ENCODE measurements around the gene HDAC4. TPM values are rescaled to one million over a fixed set of nuclear protein-coding genes. Genes with fewer than 3 reads are reported as not detected.
"Not testable (repeated sequence)": the region's sequence is repeated elsewhere in the genome, so short reads cannot be mapped to it uniquely, and the experiment has no call there.

HDAC4 gene
- total RNA-seq, 2 experiments from 2014 or later, result 25.2 to 65.1 TPM

- Mint-ChIP-seq H3K36me3 (peaks cover 31% of the 10 kb centered on the region), H3K4me3 (no peak overlapping the region), H3K27me3 (no peaks in the 10 kb centered on the region), H3K4me1 (no peaks in the 10 kb centered on the region), H3K9me3 (ENCODE audit: low read depth) (peaks cover 3% of the 10 kb centered on the region), H3K27ac (no peak overlapping the region)
- DNase-seq, result no peak
- CTCF ChIA-PET, result no interaction called here
- ATAC-seq, result no peak
These were observed 219.5 kb downstream of the HDAC4 start for GRCh38 chr2:239181074-239181902.

GRCh38 chr2:239180526-239181073 is 220.2 kb downstream of the HDAC4 start:
- no peak for DNase-seq
- no peak overlapping the region for H3K27ac Mint-ChIP-seq
- ATAC-seq, result no peak
- H3K4me1 Mint-ChIP-seq, result no peaks in the 10 kb centered on the region
- no peaks in the 10 kb centered on the region for H3K27me3 Mint-ChIP-seq
- H3K4me3 Mint-ChIP-seq, result no peak overlapping the region
- H3K36me3 Mint-ChIP-seq, result peaks cover 35% of the 10 kb centered on the region
- H3K9me3 Mint-ChIP-seq (ENCODE audit: low read depth), result peaks cover 3% of the 10 kb centered on the region
- CTCF ChIA-PET, result no interaction called here

GRCh38 chr2:239179851-239180371 is 220.9 kb downstream of the HDAC4 start:
- CTCF ChIA-PET, result no interaction called here
- peaks cover 3% of the 10 kb centered on the region for H3K9me3 Mint-ChIP-seq (ENCODE audit: low read depth)
- no peak overlapping the region for H3K4me3 Mint-ChIP-seq
- no peaks in the 10 kb centered on the region for H3K27me3 Mint-ChIP-seq
- H3K4me1 Mint-ChIP-seq, result no peaks in the 10 kb centered on the region
- no peak for ATAC-seq
- H3K27ac Mint-ChIP-seq, result no peak overlapping the region
- peaks cover 41% of the 10 kb centered on the region for H3K36me3 Mint-ChIP-seq
- DNase-seq, result no peak

GRCh38 chr2:239178954-239179353 is 221.9 kb downstream of the HDAC4 start:
- DNase-seq, result no peak
- Mint-ChIP-seq H3K27me3 (no peaks in the 10 kb centered on the region), H3K36me3 (peaks cover 50% of the 10 kb centered on the region), H3K4me3 (no peak overlapping the region), H3K9me3 (ENCODE audit: low read depth) (peaks cover 12% of the 10 kb centered on the region), H3K4me1 (no peaks in the 10 kb centered on the region), H3K27ac (no peak overlapping the region)
- ATAC-seq, result no peak
- CTCF ChIA-PET, result no interaction called here

GRCh38 chr2:239178484-239178883 is 222.3 kb downstream of the HDAC4 start:
- CTCF ChIA-PET, result interaction anchor here (1.1 kb wide), 1 partner anchor 74 kb away, joined by 3 read pairs; no protein-coding TSS in a partner anchor

GRCh38 chr2:239177908-239178307 is 222.9 kb downstream of the HDAC4 start:
- peaks cover 59% of the 10 kb centered on the region for H3K36me3 Mint-ChIP-seq
- no peaks in the 10 kb centered on the region for H3K27me3 Mint-ChIP-seq
- no peak for DNase-seq
- no peak overlapping the region for H3K4me3 Mint-ChIP-seq
- CTCF ChIA-PET, result interaction anchor here (1.1 kb wide), 1 partner anchor 74 kb away, joined by 3 read pairs; no protein-coding TSS in a partner anchor
- peaks cover 15% of the 10 kb centered on the region for H3K9me3 Mint-ChIP-seq (ENCODE audit: low read depth)
- H3K4me1 Mint-ChIP-seq, result peaks cover 3% of the 10 kb centered on the region
- no peak for ATAC-seq
- H3K27ac Mint-ChIP-seq, result no peak overlapping the region

More at GRCh38 chr2:239178484-239178883, 222.3 kb downstream of the HDAC4 start:
- H3K36me3 Mint-ChIP-seq, result peaks cover 53% of the 10 kb centered on the region
- H3K27ac Mint-ChIP-seq, result no peak overlapping the region
- H3K4me1 Mint-ChIP-seq, result peaks cover under 1% of the 10 kb centered on the region
- H3K27me3 Mint-ChIP-seq, result no peaks in the 10 kb centered on the region
- DNase-seq (no peak), ATAC-seq (no peak)
- peaks cover 12% of the 10 kb centered on the region for H3K9me3 Mint-ChIP-seq (ENCODE audit: low read depth)
- H3K4me3 Mint-ChIP-seq, result no peak overlapping the region

- H3K4me3 Mint-ChIP-seq, result no peak overlapping the region
- no peaks in the 10 kb centered on the region for H3K27me3 Mint-ChIP-seq
- peaks cover 63% of the 10 kb centered on the region for H3K36me3 Mint-ChIP-seq
- no peak for DNase-seq
- peaks cover 19% of the 10 kb centered on the region for H3K9me3 Mint-ChIP-seq (ENCODE audit: low read depth)
- no peak overlapping the region for H3K27ac Mint-ChIP-seq
- H3K4me1 Mint-ChIP-seq, result peaks cover 3% of the 10 kb centered on the region
- CTCF ChIA-PET, result no interaction called here
- ATAC-seq, result no peak
These were observed 223.5 kb downstream of the HDAC4 start for GRCh38 chr2:239177325-239177724.

- H3K4me1 Mint-ChIP-seq, CTCF ChIA-PET, ATAC-seq, H3K27me3 Mint-ChIP-seq, DNase-seq, H3K27ac Mint-ChIP-seq, H3K4me3 Mint-ChIP-seq: not testable (repeated sequence)
- Mint-ChIP-seq H3K9me3 (ENCODE audit: low read depth) (peaks cover 25% of the 10 kb centered on the region), H3K36me3 (peaks cover 70% of the 10 kb centered on the region)
These were observed 224.5 kb downstream of the HDAC4 start for GRCh38 chr2:239176138-239176803.

GRCh38 chr2:239175181-239175580 is 225.6 kb downstream of the HDAC4 start:
- CTCF ChIA-PET, result no interaction called here
- H3K4me3 Mint-ChIP-seq, result no peak overlapping the region
- H3K9me3 Mint-ChIP-seq (ENCODE audit: low read depth), result peaks cover 30% of the 10 kb centered on the region
- H3K27me3 Mint-ChIP-seq, result no peaks in the 10 kb centered on the region
- ATAC-seq, result no peak
- H3K36me3 Mint-ChIP-seq, result peaks cover 81% of the 10 kb centered on the region
- H3K27ac Mint-ChIP-seq, result no peak overlapping the region
- peaks cover 3% of the 10 kb centered on the region for H3K4me1 Mint-ChIP-seq
- DNase-seq, result no peak

- DNase-seq, result no peak
- Mint-ChIP-seq H3K27ac (no peak overlapping the region), H3K36me3 (peaks cover 74% of the 10 kb centered on the region), H3K9me3 (ENCODE audit: low read depth) (peaks cover 30% of the 10 kb centered on the region), H3K4me3 (no peak overlapping the region), H3K4me1 (peaks cover 3% of the 10 kb centered on the region), H3K27me3 (no peaks in the 10 kb centered on the region)
- CTCF ChIA-PET, result no interaction called here
- ATAC-seq, result no peak
These were observed 227.5 kb downstream of the HDAC4 start for GRCh38 chr2:239173301-239173700.

GRCh38 chr2:239171643-239172042 is 229.2 kb downstream of the HDAC4 start:
- Mint-ChIP-seq H3K27me3 (no peaks in the 10 kb centered on the region), H3K4me1 (peaks cover 3% of the 10 kb centered on the region), H3K36me3 (peaks cover 58% of the 10 kb centered on the region), H3K9me3 (ENCODE audit: low read depth) (peaks cover 27% of the 10 kb centered on the region), H3K27ac (no peak overlapping the region), H3K4me3 (no peak overlapping the region)
- ATAC-seq, result no peak
- CTCF ChIA-PET, result no interaction called here
- DNase-seq, result no peak

GRCh38 chr2:239169311-239170048 is 231.3 kb downstream of the HDAC4 start:
- Mint-ChIP-seq H3K4me1 (peaks cover 12% of the 10 kb centered on the region), H3K4me3 (no peak overlapping the region), H3K27ac (no peak overlapping the region), H3K36me3 (peaks cover 43% of the 10 kb centered on the region), H3K9me3 (ENCODE audit: low read depth) (peaks cover 22% of the 10 kb centered on the region), H3K27me3 (no peaks in the 10 kb centered on the region)
- no peak for DNase-seq
- ATAC-seq, result no peak
- CTCF ChIA-PET, result no interaction called here

- Mint-ChIP-seq H3K36me3 (peaks cover 37% of the 10 kb centered on the region), H3K4me3 (no peak overlapping the region), H3K9me3 (ENCODE audit: low read depth) (peaks cover 18% of the 10 kb centered on the region), H3K27ac (no peak overlapping the region), H3K27me3 (no peaks in the 10 kb centered on the region), H3K4me1 (peaks cover 19% of the 10 kb centered on the region)
- ATAC-seq (no peak), DNase-seq (no peak)
- CTCF ChIA-PET, result no interaction called here
These were observed 232.2 kb downstream of the HDAC4 start for GRCh38 chr2:239168575-239168974.

All from activated CD8-positive, alpha-beta memory T cell treated with anti-CD3 and anti-CD28 coated beads, Interleukin-2, amount 10 ng/mL, durations not matched to agents 7 days and 5 days (primary cell).